GM19467 (cell line): ENCODE data around the gene ZSCAN12.

Experiments
- ATAC-seq: cut with Tn5 transposase; IDR thresholded peaks from one replicate; pipeline ENCODE4 v1.9.1; 2021; ENCODE audit warnings: mild to moderate bottlenecking, moderate library complexity; ENCODE audit not compliant: unreplicated experiment

ZSCAN12 gene

GRCh38 chr6:28354688-28355554, 44.6 kb downstream of the ZSCAN12 start:
- no peak for ATAC-seq

GRCh38 chr6:28353981-28354676, 45.4 kb downstream of the ZSCAN12 start:
- no peak for ATAC-seq

DNA sequence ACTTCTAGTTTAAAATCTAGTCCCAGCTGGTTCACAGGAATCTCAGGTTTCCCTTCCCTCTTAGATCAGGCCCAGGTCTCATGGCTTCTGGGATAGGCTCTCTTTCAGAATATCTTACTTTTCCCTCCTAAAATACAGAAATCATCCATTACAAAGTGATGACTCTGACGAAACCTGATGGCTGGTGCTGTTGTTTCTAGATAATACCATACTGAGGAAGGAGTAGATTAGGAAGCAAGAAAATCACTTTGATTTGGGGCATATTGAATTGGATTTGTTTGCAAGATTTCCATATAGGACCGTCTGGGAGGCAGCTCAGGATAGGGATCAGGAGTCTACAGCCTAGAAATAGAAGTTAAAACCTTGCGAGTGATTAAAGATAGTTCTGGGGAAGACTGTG, 46.2 kb downstream of the ZSCAN12 start:
- no peak for ATAC-seq

- ATAC-seq = no peak
Observed at GRCh38 chr6:28351493-28351925, 48.0 kb downstream of the ZSCAN12 start.

DNA sequence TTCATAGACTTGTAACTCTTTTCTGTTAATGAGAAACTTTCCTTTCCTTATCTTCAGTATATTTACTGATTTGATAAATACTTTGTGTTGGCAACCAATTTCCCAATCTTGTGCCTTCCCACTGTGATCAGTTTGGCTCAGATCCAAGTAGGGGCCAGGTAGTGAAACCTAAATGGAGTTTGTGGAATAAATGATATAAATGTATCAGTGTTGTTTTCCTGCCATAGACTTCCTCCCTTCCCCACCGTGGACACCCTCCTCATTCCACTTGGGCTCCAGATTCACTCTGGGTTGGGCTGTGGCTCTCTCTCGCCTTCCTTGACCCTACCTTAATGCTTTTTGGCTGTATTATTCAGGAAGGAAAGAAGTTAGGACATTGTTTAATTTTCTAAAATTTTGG, 48.5 kb downstream of the ZSCAN12 start:
- no peak for ATAC-seq

- ATAC-seq = peak; percentile 92
Observed at GRCh38 chr6:28349892-28350737, 49.4 kb downstream of the ZSCAN12 start, which contains the start of gene ZKSCAN3. Gene ZKSCAN3 (plus strand): TSS chr6:28349947. CDS start chr6:28359587, 9,640 bp downstream.

DNA sequence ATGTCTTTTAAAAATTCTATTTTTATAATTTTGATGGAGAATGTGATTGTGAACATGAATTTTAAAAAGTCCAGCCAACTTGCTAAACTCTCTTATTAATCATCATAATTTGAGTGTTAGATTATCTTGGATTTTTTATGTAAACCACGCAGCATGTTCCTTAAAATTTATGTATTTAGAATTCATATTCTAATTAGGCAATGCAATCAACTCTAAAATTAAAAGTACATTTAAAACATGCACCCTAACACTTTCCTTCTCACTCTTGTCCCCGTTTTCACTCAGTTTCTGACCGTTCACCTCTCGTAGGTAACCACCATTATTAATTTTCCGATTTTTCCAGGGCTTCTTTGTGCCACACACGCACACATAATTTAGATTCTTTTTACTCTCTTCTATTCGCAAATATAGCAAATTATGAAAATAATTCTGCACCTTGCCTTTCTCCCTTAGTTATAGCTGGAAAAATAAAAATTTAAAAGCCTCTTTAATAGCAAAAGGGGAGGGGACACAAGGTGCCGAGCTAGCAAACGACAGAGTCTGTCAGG, 50.1 kb downstream of the ZSCAN12 start:
- ATAC-seq = no peak

GRCh38 chr6:28347119-28347518, 52.4 kb downstream of the ZSCAN12 start:
- no peak for ATAC-seq

DNA sequence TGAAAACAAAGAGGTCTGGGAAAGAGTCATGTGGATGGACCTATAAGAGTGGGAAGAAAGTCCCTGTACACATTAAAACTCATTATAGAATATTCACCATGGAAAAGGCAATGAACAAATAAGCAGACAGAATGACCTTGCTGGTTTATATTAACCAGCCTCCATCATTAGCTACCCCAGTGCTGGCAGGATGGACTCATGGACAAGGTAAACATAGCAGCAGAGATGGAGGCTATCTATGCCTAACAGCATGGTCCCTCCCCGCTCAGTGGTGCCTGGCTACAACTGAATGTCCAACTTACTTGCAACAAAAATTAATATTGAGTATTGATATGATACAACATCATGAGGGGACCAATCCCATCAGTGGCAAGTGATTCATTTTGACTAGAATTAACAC, 54.3 kb downstream of the ZSCAN12 start:
- no peak for ATAC-seq

- no peak for ATAC-seq
Observed at GRCh38 chr6:28343898-28344677, 55.5 kb downstream of the ZSCAN12 start.

- no peak for ATAC-seq
Observed at GRCh38 chr6:28340310-28341095, 59.0 kb downstream of the ZSCAN12 start.

DNA sequence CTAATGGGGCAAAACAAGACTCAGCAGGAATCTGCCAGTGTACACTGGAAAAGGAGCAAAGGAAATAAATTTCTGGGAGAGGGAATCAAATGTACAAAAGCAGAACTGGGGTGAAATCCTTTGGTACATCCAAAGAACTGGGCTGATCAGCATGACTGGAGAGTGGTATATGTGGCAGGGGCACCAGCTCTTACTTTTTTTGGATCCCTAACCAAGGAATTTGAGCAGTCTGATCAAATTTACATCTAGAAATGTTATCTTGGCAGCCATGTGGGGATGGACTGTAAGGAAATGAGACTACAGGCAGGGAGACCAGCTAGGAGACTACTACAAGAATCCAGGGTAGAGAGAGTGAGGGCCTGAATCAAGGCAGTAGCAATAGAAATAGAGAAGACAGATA, 62.4 kb downstream of the ZSCAN12 start:
- ATAC-seq = no peak

DNA sequence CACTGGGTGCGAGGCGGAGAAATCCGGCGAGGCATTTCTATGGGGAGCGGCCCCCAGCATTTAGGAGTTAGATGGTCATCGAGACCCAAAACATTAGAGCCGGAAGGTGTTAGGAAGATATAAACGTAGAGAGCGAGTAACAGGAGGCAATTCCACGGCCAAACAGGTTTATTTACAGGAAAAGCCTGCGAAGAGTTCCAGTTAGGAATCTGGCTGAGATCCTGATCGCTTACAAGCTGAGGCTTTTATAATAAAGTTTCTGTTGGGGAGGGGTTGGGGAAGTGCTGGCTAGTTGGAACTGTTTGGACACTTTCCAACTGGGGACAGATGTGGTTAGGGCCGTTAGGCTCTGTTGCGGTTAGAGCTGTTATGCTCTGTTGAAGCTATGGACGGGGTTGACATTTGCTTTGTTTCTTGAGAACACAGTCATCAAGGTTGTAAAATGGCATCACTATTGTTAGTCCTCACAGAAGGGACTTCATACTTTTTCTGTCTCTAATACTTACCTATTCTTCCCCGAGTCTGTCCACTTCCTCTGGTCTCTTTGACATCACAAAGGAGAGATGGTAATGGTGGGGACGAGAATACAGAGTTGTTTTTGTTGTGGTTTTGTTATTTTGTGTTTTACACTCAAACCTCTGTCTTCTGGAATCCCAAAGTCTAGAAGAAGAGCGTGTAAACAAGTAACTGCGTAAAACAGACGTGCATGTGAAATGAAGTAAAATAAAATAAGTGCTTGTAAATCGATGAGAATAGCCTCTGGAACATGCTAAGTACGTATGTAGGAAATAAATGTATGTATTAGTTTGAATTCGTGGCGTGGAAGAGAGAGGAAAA, 63.0 kb downstream of the ZSCAN12 start:
- ATAC-seq = peak; percentile 45

DNA sequence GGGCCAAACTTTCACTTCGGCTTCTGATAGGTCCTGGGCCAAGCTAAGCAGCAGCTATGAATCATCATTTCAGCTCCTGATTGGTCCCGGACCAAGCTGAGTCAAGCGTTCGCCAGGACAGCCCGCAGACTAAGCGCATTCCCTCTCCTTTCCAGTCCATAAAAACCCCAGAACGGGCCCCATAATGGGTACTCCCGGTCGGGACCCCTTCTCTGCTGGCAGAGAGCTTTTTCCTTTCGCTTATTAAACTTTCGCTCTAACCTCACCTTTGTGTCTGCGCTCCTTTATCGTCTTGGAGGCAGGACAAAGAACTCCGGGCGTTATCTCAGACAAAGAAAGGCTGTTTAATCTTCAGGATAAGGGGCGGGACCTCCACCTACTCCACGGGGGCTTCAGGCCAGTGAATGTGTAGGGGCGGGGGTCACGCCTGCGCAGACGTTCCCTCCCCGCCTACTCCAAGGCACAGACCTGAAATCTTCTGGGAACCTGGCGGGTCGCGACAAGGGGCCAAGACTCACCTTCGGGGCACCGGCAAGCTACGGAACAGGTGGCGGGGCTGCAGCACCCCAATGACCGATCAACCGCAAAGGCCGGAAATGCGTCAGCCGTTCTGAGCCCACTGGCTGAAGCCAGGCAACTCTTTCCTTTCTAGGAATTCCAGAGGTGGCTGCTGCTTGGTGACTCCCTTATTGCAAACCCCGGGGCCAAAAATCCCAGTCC, 63.8 kb downstream of the ZSCAN12 start, which contains the start of gene ZSCAN31:
Gene ZSCAN31, minus strand, starts transcription at position 585 of the 720 bp plus-strand sequence. CDS start 6,465 bp downstream, outside the sequence.
- peak; percentile 81 for ATAC-seq

DNA sequence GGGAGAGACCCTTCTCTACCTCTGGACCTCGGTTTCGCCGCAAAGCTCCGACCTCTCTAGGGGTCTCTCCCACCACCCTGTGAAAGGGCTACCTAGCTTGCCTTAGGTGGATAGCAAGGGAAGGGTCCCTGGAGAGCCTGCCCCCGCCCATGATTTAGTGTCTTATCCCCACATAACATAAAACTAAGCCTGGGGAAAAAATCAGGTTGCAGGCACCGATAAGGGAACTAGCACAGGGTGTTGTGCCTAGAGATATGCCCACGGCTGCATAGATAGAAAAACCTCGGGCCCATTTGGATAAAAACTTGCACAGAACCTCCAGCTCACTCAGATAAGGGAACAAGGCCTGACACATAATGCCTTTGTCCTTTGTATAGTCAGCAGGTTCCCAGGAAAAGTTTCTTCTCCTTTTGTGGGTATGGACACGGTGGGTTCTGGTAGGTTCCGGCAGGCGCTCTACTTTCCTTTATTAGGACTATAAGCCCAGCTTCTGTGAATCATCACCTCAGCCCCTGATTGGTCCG, 64.4 kb downstream of the ZSCAN12 start:
- ATAC-seq = no peak

DNA sequence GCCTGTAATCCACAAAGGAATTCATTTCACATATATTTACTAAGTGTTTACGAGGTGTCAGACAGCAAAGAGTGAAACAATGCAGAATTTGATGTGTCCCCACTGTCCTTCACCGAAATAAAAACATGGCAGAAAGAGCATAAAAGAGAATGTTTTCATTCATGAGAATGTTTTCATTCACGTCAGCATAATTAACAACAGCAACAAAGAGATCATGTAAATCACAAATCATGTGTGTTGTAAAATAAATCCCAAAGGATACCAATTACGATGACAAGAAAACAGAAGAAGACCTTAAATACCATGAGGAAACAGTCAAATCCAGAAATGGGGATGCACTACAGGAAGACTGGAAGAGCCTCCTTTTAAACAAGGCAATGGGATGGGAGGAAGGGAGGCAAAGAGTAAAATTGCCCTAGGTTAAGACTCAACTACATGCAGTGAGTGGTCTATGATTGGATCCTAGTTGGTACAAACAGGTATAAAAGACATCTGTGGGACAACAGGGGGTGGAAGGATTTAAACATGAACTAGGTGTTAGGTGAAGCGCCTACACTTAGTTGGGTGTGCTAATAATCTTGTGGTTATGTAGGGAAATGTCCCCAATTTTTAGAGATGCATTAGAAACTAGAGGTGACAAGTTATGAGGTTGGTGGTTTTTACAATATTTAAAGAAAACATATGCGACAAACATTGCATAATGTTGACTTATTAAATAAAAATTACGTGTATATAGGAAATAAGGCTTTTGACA, 65.1 kb downstream of the ZSCAN12 start:
- ATAC-seq = no peak

DNA sequence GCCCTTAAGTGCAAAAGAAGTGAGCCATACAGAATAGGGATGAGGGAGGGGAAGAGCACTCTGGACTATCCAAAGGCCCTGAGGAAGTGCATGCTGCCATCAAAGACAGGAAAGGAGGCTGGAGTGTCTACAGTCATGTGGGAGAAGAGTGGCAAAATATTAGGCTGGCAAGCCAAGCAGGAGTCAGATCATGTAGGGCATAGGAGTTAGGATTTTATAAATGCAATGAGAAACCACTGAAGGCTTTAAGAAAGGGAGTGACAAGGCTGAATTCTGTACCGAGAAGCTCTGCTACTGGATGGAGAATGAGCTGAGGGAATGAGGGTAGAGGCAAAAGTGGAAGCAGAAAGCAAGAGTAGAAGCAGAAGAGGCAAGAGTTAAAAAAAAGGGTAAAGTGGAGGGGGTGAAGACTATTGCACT, 65.9 kb downstream of the ZSCAN12 start:
- ATAC-seq = no peak
